K562 (cell line): ENCODE results near the gene TPD52L1. TPM values are rescaled to one million over a fixed set of nuclear protein-coding genes. Genes with fewer than 3 reads are reported as not detected.

Source experiments
- ARID3A ChIP-seq: IDR thresholded peaks from 2 replicates; pipeline ENCODE4 v1.6.1; 2012; ENCODE audit warnings: low read depth, low read length, improper control_type of control experiment, borderline replicate concordance
- GTF2A2 ChIP-seq: IDR thresholded peaks from 2 replicates; pipeline ENCODE4 v1.6.1; 2016; ENCODE audit warnings: mild to moderate bottlenecking, missing genetic modification characterization, missing compliant biosample characterization
- KLF10 ChIP-seq: fragments of 250-450 bp; sonication (Bioruptor Pico); IDR thresholded peaks from 2 replicates; pipeline ENCODE4 v1.6.1; 2021; ENCODE audit warnings: matching md5 sums
- NR2C2 ChIP-seq, 2 experiments: fragments of 200-800 bp in 1 of 2; sonication (Bioruptor generic) in 1 of 2; sonication (generic) in 1 of 2; formaldehyde crosslinking in 1 of 2; IDR thresholded peaks; 2 replicates each; pipeline versions ENCODE4 v1.6.1 to v1.8.0; 2016 to 2022; ENCODE audit warnings: mild to moderate bottlenecking in 1 of 2, missing compliant biosample characterization in 1 of 2, missing genetic modification characterization in 1 of 2, missing genetic modification reagents in 1 of 2
- SAP30 ChIP-seq: fragments of 200-600 bp; sonication (generic); IDR thresholded peaks from 2 replicates; pipeline ENCODE4 v1.6.1; 2012; ENCODE audit warnings: borderline replicate concordance, low read depth, mild to moderate bottlenecking, moderate library complexity, low read length, control low read depth, inconsistent platforms; ENCODE audit not compliant: insufficient read depth, poor library complexity, severe bottlenecking
- SNIP1 ChIP-seq: fragments of 450-650 bp; IDR thresholded peaks from 2 replicates; pipeline ENCODE4 v1.7.1; 2017; ENCODE audit warnings: low read depth, mild to moderate bottlenecking
- ZBTB26 ChIP-seq: fragments of 450-650 bp; formaldehyde crosslinking; IDR thresholded peaks from 2 replicates; pipeline ENCODE4 v1.4.0; 2022; ENCODE audit warnings: missing genetic modification characterization
- ZNF280B ChIP-seq: fragments of 250-450 bp; sonication (Bioruptor Pico); IDR thresholded peaks from 2 replicates; pipeline ENCODE4 v1.5.1; 2021; ENCODE audit warnings: mild to moderate bottlenecking
- ZNF445 ChIP-seq: fragments of 250-450 bp; sonication (Bioruptor Pico); IDR thresholded peaks from 2 replicates; pipeline ENCODE4 v1.4.0; 2020; ENCODE audit warnings: low read depth, mild to moderate bottlenecking, moderate library complexity
- polyA plus RNA-seq, 8 experiments: library from polyadenylated mRNA; depleted of rRNA in 4 of 8; stranded (reverse) in 5 of 8; unstranded in 3 of 8; fragments of >200 nt; fragmentation: Nextera tagmentation in 2 of 8; fragmentation: Illumina TruSeq in 1 of 8; extraction: Ambion mirVana in 2 of 8; extraction: Trizol in 1 of 8; gene quantifications; 2 replicates each; pipeline versions ENCODE4 v1.2.1 to v1.2.3, GENCODE V29; 2011 to 2014; ENCODE audit warnings: inconsistent platforms in 1 of 8, missing spikeins in 1 of 8
- total RNA-seq, 7 experiments: library from RNA; depleted of rRNA in 6 of 7; stranded (reverse); fragments of >200 nt in 6 of 7; fragmentation: Illumina TruSeq in 2 of 7; extraction: Trizol in 2 of 7; gene quantifications; 2 replicates each; pipeline versions ENCODE4 v1.2.1 to v1.2.3, GENCODE V29; 2011 to 2021; ENCODE audit warnings: low replicate concordance in 1 of 7
- TF ChIP-seq, protein P1 (sequence below): IDR thresholded peaks from 2 replicates; pipeline ENCODE4 v1.6.1; 2016; ENCODE audit warnings: missing genetic modification characterization, missing compliant biosample characterization
- TF ChIP-seq, protein P2 (sequence below): fragments of 450-650 bp; IDR thresholded peaks from 2 replicates; pipeline ENCODE4 v1.6.1; 2018; ENCODE audit warnings: mild to moderate bottlenecking, low read depth; ENCODE audit not compliant: partially characterized antibody
- TF ChIP-seq, protein P3 (sequence below): fragments of 450-650 bp; formaldehyde crosslinking; IDR thresholded peaks from 2 replicates; pipeline ENCODE4 v1.4.0; 2022; ENCODE audit warnings: missing genetic modification characterization
- TF ChIP-seq, protein P4 (sequence below): fragments of 450-650 bp; IDR thresholded peaks from 2 replicates; pipeline ENCODE4 v1.6.1; 2018; ENCODE audit not compliant: partially characterized antibody

TPD52L1 gene
- total and polyA plus RNA-seq, 9 of the 15 experiments (the other 6 are each of a cell fraction or from before 2014, with no cell fraction given), result 12.9 to 149 (median 75.7) TPM

GRCh38 chr6:125104425-125104824 lies 49.1 kb upstream of the TPD52L1 start (continued):
- no peak for TF ChIP-seq NR2C2 (CRISPR knock-in tag; IDR thresholded peaks at IDR 0.05)
- no peak for TF ChIP-seq NR2C2 (tag; IDR thresholded peaks at IDR 0.05)
- 0 out of 2 replicates have a peak, but pooled peaks have one; percentile 15 for TF ChIP-seq ARID3A
- no peak for TF ChIP-seq KLF10 (CRISPR knock-in tag)
- TF ChIP-seq, protein P1, sequence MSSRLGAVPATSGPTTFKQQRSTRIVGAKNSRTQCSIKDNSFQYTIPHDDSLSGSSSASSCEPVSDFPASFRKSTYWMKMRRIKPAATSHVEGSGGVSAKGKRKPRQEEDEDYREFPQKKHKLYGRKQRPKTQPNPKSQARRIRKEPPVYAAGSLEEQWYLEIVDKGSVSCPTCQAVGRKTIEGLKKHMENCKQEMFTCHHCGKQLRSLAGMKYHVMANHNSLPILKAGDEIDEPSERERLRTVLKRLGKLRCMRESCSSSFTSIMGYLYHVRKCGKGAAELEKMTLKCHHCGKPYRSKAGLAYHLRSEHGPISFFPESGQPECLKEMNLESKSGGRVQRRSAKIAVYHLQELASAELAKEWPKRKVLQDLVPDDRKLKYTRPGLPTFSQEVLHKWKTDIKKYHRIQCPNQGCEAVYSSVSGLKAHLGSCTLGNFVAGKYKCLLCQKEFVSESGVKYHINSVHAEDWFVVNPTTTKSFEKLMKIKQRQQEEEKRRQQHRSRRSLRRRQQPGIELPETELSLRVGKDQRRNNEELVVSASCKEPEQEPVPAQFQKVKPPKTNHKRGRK (tag), result no peak
- TF ChIP-seq, protein P2, sequence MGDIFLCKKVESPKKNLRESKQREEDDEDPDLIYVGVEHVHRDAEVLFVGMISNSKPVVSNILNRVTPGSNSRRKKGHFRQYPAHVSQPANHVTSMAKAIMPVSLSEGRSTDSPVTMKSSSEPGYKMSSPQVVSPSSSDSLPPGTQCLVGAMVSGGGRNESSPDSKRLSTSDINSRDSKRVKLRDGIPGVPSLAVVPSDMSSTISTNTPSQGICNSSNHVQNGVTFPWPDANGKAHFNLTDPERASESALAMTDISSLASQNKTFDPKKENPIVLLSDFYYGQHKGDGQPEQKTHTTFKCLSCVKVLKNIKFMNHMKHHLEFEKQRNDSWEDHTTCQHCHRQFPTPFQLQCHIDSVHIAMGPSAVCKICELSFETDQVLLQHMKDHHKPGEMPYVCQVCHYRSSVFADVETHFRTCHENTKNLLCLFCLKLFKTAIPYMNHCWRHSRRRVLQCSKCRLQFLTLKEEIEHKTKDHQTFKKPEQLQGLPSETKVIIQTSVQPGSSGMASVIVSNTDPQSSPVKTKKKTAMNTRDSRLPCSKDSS, result no peak
- TF ChIP-seq GTF2A2, result no peak
- TF ChIP-seq, protein P3, sequence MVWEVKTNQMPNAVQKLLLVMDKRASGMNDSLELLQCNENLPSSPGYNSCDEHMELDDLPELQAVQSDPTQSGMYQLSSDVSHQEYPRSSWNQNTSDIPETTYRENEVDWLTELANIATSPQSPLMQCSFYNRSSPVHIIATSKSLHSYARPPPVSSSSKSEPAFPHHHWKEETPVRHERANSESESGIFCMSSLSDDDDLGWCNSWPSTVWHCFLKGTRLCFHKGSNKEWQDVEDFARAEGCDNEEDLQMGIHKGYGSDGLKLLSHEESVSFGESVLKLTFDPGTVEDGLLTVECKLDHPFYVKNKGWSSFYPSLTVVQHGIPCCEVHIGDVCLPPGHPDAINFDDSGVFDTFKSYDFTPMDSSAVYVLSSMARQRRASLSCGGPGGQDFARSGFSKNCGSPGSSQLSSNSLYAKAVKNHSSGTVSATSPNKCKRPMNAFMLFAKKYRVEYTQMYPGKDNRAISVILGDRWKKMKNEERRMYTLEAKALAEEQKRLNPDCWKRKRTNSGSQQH (CRISPR knock-in tag), result no peak
- TF ChIP-seq SNIP1, result no peak
- TF ChIP-seq ZBTB26 (CRISPR knock-in tag), result no peak
- TF ChIP-seq ZNF280B, result no peak
- TF ChIP-seq, protein P4, sequence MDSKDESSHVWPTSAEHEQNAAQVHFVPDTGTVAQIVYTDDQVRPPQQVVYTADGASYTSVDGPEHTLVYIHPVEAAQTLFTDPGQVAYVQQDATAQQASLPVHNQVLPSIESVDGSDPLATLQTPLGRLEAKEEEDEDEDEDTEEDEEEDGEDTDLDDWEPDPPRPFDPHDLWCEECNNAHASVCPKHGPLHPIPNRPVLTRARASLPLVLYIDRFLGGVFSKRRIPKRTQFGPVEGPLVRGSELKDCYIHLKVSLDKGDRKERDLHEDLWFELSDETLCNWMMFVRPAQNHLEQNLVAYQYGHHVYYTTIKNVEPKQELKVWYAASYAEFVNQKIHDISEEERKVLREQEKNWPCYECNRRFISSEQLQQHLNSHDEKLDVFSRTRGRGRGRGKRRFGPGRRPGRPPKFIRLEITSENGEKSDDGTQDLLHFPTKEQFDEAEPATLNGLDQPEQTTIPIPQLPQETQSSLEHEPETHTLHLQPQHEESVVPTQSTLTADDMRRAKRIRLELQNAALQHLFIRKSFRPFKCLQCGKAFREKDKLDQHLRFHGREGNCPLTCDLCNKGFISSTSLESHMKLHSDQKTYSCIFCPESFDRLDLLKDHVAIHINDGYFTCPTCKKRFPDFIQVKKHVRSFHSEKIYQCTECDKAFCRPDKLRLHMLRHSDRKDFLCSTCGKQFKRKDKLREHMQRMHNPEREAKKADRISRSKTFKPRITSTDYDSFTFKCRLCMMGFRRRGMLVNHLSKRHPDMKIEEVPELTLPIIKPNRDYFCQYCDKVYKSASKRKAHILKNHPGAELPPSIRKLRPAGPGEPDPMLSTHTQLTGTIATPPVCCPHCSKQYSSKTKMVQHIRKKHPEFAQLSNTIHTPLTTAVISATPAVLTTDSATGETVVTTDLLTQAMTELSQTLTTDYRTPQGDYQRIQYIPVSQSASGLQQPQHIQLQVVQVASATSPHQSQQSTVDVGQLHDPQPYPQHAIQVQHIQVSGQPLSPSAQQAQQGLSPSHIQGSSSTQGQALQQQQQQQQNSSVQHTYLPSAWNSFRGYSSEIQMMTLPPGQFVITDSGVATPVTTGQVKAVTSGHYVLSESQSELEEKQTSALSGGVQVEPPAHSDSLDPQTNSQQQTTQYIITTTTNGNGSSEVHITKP, result no peak
- TF ChIP-seq SAP30, result no peak
- no peak for TF ChIP-seq ZNF445
